Left lobe of liver (tissue), 2 donors: ENCODE results near the gene SIRT7. TPM values are rescaled to one million over a fixed set of nuclear protein-coding genes. Genes with fewer than 3 reads are reported as not detected.

Experiments
- ATAC-seq: fragments of 200-7000 bp; cut with Tn5 transposase; one replicate; pipeline ENCODE4 v1.9.1; 2020; ENCODE audit warnings: mild to moderate bottlenecking, moderate library complexity
- DNase-seq: peaks from one replicate; pipeline ENCODE4 v3.0.0-alpha.2; 2020; ENCODE audit warnings: low spot score
- total RNA-seq: library from RNA; stranded (reverse); gene quantifications from one replicate; pipeline ENCODE4 v1.2.1, GENCODE V29; 2021
- donor health status: DM: no; HTN: no; CAD: no; lungs with moderate emphysema.
- donor health status: DM: no; HTN: yes; CAD: no.

The SIRT7 gene, protein sequence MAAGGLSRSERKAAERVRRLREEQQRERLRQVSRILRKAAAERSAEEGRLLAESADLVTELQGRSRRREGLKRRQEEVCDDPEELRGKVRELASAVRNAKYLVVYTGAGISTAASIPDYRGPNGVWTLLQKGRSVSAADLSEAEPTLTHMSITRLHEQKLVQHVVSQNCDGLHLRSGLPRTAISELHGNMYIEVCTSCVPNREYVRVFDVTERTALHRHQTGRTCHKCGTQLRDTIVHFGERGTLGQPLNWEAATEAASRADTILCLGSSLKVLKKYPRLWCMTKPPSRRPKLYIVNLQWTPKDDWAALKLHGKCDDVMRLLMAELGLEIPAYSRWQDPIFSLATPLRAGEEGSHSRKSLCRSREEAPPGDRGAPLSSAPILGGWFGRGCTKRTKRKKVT
- 18.0 TPM for total RNA-seq

GRCh38 chr17:81917565-81918332 lies at the start of gene SIRT7:
Gene SIRT7 (minus strand): TSS chr17:81918176. CDS start chr17:81918131, 45 bp downstream.
- DNase-seq, result peak; percentile 80
- peak; percentile 78 for ATAC-seq

GRCh38 chr17:81967244-81967532 lies 49.2 kb upstream of the SIRT7 start:
- ATAC-seq, result no peak

DNA sequence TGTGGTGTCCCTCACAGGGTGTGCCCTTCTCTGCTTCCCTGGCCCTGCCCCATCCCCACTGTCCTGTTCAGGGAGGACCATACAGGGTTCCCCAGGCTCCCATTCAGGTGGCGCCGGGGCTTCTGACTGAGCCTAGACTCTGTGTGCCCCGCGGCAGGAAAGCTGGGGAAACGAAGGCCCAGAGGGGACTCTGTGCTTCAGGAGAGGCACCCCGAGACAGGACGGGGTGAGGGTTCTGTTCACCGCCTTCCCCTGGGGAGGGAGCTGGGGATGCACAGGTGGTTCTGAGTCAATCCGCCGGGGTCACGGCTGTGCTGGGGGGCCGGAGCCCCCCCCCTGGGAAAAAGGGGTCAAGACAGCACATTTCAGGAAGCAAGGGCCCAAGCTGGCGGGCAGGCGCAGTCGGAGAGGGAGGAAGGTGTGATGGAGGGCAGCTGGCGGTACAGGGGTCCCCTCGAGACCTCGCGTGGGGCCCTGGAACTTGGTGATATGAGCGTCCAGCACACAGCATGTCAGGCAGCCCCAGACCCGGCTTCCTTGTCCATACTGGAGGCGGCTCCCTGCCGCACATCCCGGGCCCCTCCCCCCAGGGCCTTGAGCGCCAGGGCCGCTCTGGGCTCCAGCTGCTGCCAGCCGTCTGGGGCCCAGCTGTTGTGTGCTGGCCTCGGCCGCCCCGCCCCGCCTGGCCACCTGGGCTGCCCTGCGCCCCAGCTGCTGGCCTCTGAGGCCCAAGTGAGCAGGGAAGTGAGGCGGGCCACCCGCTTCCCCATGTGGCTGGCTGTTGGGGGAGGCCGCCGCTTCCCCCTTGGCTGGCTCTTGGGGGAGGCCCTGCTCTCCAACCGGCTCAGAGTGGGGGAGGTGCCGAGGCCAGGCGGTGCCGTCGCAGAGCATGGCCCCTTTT lies 48.6 kb upstream of the SIRT7 start:
- ATAC-seq (peak; percentile 56), DNase-seq (no peak)

More at GRCh38 chr17:81967244-81967532, 49.2 kb upstream of the SIRT7 start:
- no peak for DNase-seq

GRCh38 chr17:81964081-81964849 lies 46.3 kb upstream of the SIRT7 start:
- ATAC-seq (no peak), DNase-seq (no peak)

DNA sequence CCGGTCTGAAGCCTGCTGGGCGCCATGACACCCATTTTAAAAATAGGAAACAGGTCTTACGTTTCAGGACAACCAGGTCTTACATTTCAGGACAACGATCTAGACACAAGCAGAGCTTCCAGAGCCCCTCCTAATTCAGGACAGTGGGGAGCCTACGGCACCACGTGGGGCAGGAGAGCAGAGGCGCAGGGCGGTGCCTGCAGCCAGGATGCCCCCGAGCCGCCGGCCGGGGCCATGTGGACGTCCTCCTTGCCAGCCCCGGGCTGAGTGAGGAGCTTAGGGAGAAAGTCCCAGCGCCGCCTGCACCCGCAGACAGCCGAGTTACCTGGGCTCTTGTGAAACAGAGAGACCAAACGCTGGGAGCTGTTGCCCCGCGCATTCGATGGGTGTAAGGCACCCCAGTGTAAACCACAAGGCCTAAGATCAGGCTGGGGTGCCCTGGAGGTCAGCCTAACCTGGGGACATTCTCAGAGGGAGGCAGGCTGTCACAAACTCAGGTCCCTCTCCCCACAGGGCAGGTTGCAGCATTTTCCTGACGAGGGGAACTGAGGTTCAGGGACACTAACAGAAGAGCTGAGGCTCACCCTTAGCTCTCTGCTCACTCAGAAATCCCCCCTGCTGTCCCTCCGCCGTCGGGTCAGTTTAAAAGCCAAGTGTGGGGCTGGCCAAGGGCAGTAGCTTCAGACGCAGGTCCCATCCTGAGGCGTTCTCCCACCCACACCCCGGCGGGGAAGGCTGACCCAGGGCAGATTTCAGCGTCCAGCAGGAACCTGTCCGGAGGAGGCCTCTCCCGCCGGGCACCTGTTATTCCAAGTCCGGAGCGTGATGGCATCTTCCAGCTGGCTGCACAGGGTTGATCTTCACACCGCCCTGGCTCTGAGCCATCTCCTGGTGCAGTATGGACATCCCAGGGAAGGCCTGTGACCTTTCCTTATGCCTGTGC lies 44.8 kb upstream of the SIRT7 start:
- ATAC-seq, result no peak
- DNase-seq, result no peak

DNA sequence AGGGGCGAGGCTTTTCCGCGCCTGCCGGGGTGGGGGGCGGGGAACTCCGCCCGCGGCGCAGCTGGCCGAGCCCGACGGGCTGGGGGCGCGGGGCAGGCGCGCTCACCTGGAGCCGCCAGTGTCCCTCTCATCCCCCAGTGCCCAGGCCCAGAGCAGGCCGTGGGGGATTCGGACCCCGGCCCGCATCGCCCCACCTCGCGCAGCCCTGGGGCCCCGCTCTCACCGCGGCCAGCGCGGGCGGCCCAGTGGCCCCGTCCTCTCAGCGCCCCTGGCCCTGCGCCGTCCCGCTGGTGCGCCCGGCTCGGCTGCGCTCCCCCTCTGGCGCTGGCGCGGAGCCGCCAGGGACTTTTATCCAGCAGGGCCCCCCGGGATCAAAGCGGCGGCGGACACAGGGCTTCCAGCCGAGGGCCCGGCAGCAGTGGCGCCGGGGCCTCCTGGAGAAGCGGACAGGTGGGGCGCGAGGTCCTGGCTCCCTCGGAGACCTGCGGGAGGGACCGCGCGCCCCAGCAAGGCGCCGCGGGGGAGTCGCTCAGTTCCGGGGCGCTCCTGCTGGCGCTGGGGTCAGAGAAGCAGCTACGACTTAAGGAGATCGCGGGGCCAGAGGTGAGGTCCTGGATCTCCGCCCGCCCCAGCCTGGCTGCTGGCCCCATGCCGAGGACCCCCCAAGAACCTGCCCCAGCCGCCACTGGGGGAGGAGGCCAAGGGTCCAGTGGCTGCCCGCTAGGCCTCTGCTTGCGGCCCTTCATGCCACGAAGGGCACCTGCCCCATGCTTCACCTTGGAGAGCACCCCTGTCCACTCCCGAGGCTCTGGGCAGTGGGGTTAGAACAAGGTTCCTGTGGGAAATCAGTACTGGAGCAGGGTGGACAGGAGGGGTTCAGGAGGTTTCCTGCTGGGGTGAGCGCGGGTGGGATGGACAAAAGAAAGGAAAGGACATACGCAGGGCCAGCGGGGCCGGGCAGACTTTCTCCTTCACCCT lies 43.8 kb upstream of the SIRT7 start:
- ATAC-seq (no peak), DNase-seq (no peak)

- no peak for ATAC-seq
- DNase-seq, result no peak
These were observed 43.1 kb upstream of the SIRT7 start, which contains the start of gene NOTUM for GRCh38 chr17:81961087-81961511. Gene NOTUM (minus strand): TSS chr17:81961187. CDS start chr17:81960909, 278 bp downstream.

DNA sequence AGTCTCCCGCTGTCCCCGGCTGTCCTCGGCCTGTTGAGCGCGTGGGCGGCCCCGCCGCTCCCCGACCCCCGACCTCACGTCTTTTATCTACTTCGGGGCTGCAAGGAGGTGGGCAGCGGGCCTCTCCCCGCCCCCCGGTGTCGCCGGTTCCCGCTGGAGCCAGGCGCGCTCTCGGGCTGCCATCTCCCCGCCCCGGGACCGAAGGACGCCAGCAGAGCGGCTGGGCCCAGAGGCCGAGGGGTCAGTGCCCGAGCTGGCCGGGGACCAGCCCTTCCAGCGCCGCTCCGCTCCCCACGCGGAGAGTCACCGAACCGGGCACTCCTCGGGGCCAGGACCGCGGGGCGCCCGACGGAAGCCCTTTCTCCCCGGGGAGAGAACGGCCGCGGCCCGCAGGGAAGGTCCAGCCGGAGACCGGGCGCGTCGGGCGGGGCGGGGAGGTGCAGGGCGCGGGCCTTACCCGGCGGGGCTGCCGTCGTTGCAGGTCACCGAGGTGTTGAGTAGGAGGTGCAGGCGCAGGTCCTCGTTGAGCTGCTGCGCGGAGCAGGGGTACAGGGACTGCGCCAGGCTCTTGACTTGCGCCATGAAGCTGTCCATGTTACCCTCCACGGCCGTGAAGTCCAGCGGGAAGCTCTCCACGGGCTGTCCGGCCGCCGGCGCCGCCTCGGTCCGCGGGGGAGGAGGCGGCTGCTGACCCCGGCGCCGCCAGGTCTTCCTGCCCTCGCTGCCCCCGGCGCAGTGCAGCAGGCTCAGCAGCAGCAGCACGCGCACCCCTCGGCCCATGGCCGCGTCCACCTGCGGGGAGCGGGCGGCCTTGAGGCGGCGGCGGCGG lies 42.4 kb upstream of the SIRT7 start:
- peak; percentile 86 for ATAC-seq
- peak; percentile 88 for DNase-seq

GRCh38 chr17:81959362-81960129 lies 41.6 kb upstream of the SIRT7 start:
- peak; percentile 89 for ATAC-seq

DNA sequence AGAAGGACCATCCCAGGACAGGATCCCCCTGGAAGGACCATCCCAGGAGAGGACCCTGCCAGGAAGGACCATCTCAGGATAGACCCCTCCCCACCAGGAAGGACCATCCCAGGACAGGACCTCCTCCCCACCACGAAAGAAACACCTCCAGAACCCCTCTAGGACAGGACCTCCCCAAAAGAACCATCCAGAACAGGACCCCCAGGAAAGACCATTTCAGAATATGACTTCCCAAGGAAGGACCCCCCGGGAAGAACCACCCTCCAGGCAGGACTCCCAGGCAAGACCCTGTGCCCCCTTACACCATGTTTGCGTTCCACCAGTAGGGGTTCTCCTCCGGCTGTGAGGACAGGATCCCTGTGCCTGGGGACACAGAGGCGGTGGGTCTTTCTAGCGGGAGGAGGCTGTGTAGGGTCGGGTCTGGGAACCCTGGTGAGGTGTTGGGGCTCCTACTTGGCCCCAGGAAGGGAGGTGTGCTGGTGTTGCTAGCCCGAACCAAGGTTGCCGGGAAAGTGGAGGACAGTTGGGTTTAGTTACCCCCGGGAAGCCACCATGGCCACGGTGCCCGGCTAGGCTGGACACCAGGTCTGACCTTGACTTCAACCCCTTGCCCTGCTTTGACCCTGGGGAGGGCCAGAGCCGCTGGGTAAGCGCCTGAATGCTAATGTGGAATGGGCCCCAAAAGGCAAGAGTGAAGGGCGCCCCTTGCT lies 40.8 kb upstream of the SIRT7 start:
- ATAC-seq (peak; percentile 5), DNase-seq (no peak)

More at GRCh38 chr17:81959362-81960129, 41.6 kb upstream of the SIRT7 start:
- DNase-seq, result peak; percentile 84

DNA sequence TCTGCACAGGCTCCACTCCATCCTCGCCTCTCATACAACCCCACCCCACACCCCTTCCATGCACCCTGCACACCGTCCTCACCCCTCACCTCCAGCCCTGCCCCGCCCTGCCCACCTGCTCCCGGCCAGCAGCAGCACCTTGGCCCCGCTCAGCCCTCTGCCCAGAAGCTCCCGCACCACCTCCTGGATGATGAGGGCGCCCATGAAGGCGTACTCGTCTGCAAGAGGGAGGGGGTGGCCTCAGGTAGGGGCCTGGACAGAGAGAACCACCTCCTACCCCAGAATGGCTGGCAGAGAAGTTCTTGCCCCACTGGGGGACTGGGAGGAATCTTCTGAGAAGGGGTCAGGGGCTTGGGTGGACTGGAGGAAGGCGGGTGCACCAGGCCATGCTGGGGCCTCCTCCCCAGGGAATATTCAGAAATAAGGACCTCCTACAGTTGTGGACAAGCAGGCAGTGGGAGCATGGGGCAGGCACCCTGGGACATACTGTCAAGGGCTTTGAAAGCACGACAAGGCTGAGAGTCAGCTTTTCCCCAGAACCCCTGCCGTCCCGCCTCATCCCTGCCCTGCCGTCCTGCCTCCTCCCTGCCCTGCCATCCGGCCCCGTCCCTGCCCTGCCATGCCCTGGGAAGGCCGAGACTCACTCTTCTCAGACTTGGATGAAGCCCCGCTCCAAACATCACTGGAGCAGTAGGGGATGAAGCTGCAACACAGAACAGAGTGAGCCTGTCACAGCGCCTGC lies 39.9 kb upstream of the SIRT7 start:
- no peak for DNase-seq
- no peak for ATAC-seq

GRCh38 chr17:81956607-81957589 lies 38.9 kb upstream of the SIRT7 start:
- no peak for ATAC-seq
- DNase-seq, result no peak

- no peak for ATAC-seq
- DNase-seq, result no peak
These were observed 38.0 kb upstream of the SIRT7 start for GRCh38 chr17:81955756-81956544.
